ENCODE data around the gene APOA4. TPM values are rescaled to one million over a fixed set of nuclear protein-coding genes. Genes with fewer than 3 reads are reported as not detected.
A peak's percentile ranks its signal among the peaks of the same experiment; 100 is the strongest.

The APOA4 gene
- total RNA-seq, 4 donors from 2014 or later: 0.34 to 3.9 (median 2.3) TPM; not detected in 1

DNA sequence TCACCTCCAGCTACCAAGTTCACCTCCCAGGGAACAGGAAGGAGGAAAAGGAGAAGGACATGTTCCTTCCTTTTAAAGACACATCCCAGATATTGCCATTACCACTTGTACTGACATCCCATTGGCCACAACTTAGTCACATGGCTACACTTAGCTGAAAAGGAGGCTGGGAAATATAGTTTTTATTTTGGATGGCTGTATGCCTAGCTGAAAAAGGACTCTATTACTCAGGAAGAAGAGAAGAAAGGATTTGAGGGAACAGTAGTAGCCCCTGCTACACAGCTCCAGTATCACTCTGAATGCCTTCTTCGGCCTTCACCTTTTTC, 29.4 kb downstream of the APOA4 start:
- no peak for TF ChIP-seq POLR2AphosphoS5 (IDR thresholded peaks at IDR 0.05)
- no peak for TF ChIP-seq POLR2A (IDR thresholded peaks at IDR 0.05)
- TF ChIP-seq, protein P1, sequence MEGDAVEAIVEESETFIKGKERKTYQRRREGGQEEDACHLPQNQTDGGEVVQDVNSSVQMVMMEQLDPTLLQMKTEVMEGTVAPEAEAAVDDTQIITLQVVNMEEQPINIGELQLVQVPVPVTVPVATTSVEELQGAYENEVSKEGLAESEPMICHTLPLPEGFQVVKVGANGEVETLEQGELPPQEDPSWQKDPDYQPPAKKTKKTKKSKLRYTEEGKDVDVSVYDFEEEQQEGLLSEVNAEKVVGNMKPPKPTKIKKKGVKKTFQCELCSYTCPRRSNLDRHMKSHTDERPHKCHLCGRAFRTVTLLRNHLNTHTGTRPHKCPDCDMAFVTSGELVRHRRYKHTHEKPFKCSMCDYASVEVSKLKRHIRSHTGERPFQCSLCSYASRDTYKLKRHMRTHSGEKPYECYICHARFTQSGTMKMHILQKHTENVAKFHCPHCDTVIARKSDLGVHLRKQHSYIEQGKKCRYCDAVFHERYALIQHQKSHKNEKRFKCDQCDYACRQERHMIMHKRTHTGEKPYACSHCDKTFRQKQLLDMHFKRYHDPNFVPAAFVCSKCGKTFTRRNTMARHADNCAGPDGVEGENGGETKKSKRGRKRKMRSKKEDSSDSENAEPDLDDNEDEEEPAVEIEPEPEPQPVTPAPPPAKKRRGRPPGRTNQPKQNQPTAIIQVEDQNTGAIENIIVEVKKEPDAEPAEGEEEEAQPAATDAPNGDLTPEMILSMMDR (IDR thresholded peaks at IDR 0.05): no peak
- no peak for TF ChIP-seq EP300 (IDR thresholded peaks at IDR 0.05)
- no peak for DNase-seq (ENCODE audit: low spot score in 2 of 2)
- no peaks in the 10 kb centered on the region for H3K9me3 ChIP-seq
- H3K4me1 ChIP-seq: peaks cover 7% of the 10 kb centered on the region
- H3K4me3 ChIP-seq: no peak overlapping the region
- H3K27ac ChIP-seq: no peak overlapping the region
- H3K27me3 ChIP-seq: peaks cover 2% of the 10 kb centered on the region
- H3K36me3 ChIP-seq: no peaks in the 10 kb centered on the region
- WGBS: 95% methylated on average over 1 of the region's 1 CpG

DNA sequence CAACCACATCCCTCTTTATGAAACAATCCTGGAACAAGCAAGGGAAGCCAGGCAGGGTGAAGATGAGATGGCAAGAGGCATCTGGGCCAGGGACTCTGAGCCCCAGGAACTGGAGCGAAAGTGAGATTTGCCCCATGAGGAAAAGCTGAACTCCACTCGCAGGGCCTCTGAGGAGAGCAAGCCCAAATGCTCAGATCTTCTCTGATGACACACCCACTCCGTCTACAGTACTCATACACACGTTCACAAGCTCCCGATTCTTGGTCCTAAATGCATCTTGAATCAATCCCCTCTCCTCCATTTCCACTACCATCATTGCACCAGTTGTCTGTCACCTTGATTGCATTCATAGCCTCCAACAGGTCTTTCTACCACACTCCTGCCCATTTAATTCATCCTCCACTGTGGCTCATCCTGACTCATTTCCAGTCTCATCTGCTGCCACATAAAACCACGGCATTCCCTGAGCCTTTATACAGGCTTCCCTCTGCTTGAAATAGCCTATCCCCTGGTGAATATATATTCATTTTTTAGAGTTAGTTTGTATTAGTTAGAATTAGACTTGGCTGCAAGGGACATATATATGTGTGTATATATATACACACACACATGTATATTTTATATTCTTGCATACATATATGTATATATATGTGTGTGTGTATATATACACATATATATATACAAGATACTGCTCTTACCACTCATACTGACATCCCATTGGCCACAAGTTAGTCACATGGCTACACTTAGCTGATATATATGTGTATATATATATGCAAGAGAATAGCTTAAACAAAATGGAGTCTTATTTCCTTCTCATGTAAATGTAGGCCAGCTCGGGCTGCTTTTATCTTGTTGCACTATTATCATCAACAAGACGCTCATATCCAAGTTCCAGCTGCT, 30.0 kb downstream of the APOA4 start:
- H3K36me3 ChIP-seq: no peaks in the 10 kb centered on the region
- H3K27me3 ChIP-seq: peaks cover 2% of the 10 kb centered on the region
- peaks cover 13% of the 10 kb centered on the region for H3K4me1 ChIP-seq
- 81% methylated on average over 8 of the region's 8 CpGs for WGBS
- no peaks in the 10 kb centered on the region for H3K9me3 ChIP-seq
- no peak for TF ChIP-seq EP300 (IDR thresholded peaks at IDR 0.05)
- no peak for TF ChIP-seq POLR2AphosphoS5 (IDR thresholded peaks at IDR 0.05)
- TF ChIP-seq, protein P1 (IDR thresholded peaks at IDR 0.05): no peak
- no peak for TF ChIP-seq POLR2A (IDR thresholded peaks at IDR 0.05)
- no peak overlapping the region for H3K27ac ChIP-seq
- no peak for DNase-seq (ENCODE audit: low spot score in 2 of 2)
- H3K4me3 ChIP-seq: no peak overlapping the region

DNA sequence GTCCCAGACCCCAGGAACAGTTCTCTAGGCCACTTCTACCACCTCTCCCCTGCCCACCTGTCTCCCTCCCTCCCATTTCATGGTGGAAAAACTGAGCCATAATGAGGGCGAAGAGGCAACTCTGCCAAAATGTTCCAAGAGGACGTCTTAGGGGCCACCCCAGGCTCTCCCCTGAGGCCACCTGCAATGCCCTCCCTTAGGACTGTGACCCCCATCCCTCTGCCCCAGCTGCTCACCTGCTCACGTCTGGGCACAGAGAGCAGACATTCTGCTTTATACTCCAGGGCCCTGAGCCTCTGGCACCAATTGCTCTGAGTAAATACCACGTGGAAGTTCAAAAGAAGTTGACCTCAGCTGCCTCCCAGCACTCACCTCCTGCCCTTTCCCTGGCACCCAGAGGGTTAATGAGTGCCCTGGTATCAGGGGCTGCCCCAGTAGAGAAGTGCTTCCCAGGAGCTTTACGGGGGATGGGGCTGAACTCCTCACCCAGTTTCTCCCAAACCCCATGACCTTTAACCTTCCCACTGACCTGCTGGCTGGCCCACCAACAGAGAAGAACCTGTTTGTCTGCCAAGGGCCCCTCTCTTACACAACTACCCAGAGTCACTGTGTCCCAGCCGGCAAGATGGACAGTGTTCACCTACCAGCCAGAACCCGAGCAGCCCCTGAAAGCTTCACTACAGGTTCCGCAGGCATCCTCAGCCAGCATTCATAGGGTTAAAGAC, 30.8 kb downstream of the APOA4 start:
- Histone ChIP-seq H3K9me3 (no peaks in the 10 kb centered on the region), H3K27me3 (peaks cover 2% of the 10 kb centered on the region), H3K36me3 (no peaks in the 10 kb centered on the region), H3K27ac (no peak overlapping the region), H3K4me1 (peaks cover 14% of the 10 kb centered on the region), H3K4me3 (no peak overlapping the region)
- TF ChIP-seq EP300 (IDR thresholded peaks at IDR 0.05) (no peak), POLR2A (IDR thresholded peaks at IDR 0.05) (no peak), POLR2AphosphoS5 (IDR thresholded peaks at IDR 0.05) (no peak)
- TF ChIP-seq, protein P1 (IDR thresholded peaks at IDR 0.05): no peak
- DNase-seq (ENCODE audit: low spot score in 2 of 2): no peak
- WGBS: 59% methylated on average over 8 of the region's 8 CpGs

DNA sequence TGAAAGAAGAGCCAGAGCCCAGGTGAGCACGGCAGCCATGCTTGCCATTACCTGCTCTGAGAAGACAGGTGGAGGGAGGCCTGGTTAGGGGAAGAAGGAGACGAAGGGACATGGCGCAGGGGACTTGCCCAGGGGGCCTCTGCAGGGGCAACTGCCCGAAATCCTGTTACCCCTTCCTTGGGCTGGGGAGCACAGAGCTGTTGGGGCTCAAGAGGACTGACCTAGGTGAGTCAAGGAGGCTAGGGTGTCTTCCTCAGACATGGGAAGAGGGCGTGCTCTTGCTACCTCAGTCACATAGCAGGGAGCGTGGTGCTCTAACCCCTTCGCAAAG, 31.3 kb downstream of the APOA4 start, which contains the start of gene APOA5:
Gene APOA5, minus strand, starts transcription at position 67 of the 331 bp plus-strand sequence. Its CDS starts 19 bp downstream, at position 48.
- 92% methylated on average over 4 of the region's 7 CpGs for WGBS
- H3K4me3 ChIP-seq: peak within 1 kb of the TSS; percentile 10

More for the DNA sequence above, 31.3 kb downstream of the APOA4 start, which contains the start of gene APOA5:
- H3K36me3 ChIP-seq: no peaks in the 10 kb centered on the region
- H3K27me3 ChIP-seq: peaks cover 2% of the 10 kb centered on the region
- H3K4me1 ChIP-seq: peaks cover 19% of the 10 kb centered on the region
- no peak for DNase-seq (ENCODE audit: low spot score in 2 of 2)
- H3K9me3 ChIP-seq: no peaks in the 10 kb centered on the region
- TF ChIP-seq POLR2AphosphoS5 (IDR thresholded peaks at IDR 0.05): no peak
- TF ChIP-seq POLR2A (IDR thresholded peaks at IDR 0.05): no peak
- TF ChIP-seq, protein P1 (IDR thresholded peaks at IDR 0.05): no peak
- no peak for TF ChIP-seq EP300 (IDR thresholded peaks at IDR 0.05)
- no peak within 1 kb of the TSS for H3K27ac ChIP-seq

All from suprapubic skin (tissue), 4 donors.